ENCODE data around the gene MVB12B.
A peak's percentile ranks its signal among the peaks of the same experiment; 100 is the strongest.

The MVB12B gene

GRCh38 chr9:126320158-126320922 lies 6.3 kb upstream of the MVB12B start:
- H3K4me3 ChIP-seq (replicated peaks; ENCODE audit: low read depth, low read length): no peak overlapping the region
- no peak for TF ChIP-seq CTCF (IDR thresholded peaks at IDR 0.05; ENCODE audit: low read depth, low read length, missing control alignments)
- no peak for DNase-seq (ENCODE audit: extremely low read depth, low read depth)

GRCh38 chr9:126321742-126322141 lies 4.9 kb upstream of the MVB12B start:
- no peak overlapping the region for H3K4me3 ChIP-seq (replicated peaks; ENCODE audit: low read depth, low read length)
- DNase-seq (ENCODE audit: extremely low read depth, low read depth): no peak
- no peak for TF ChIP-seq CTCF (IDR thresholded peaks at IDR 0.05; ENCODE audit: low read depth, low read length, missing control alignments)

- DNase-seq (ENCODE audit: extremely low read depth, low read depth): no peak
- H3K4me3 ChIP-seq (replicated peaks; ENCODE audit: low read depth, low read length): peak overlapping the region; percentile 41
- TF ChIP-seq CTCF (IDR thresholded peaks at IDR 0.05; ENCODE audit: low read depth, low read length, missing control alignments): no peak
Observed at GRCh38 chr9:126325821-126326220, 808 bp upstream of the MVB12B start.

GRCh38 chr9:126327006-126327713 lies 531 bp downstream of the MVB12B start:
- no peak for TF ChIP-seq CTCF (IDR thresholded peaks at IDR 0.05; ENCODE audit: low read depth, low read length, missing control alignments)
- H3K4me3 ChIP-seq (replicated peaks; ENCODE audit: low read depth, low read length): peak overlapping the region; percentile 50
- DNase-seq (ENCODE audit: extremely low read depth, low read depth): no peak

- no peak for TF ChIP-seq CTCF (IDR thresholded peaks at IDR 0.05; ENCODE audit: low read depth, low read length, missing control alignments)
- DNase-seq (ENCODE audit: extremely low read depth, low read depth): no peak
- H3K4me3 ChIP-seq (replicated peaks; ENCODE audit: low read depth, low read length): peak overlapping the region; percentile 50
Observed at GRCh38 chr9:126327714-126328185, 1.1 kb downstream of the MVB12B start.

GRCh38 chr9:126328407-126328806 lies 1.8 kb downstream of the MVB12B start:
- H3K4me3 ChIP-seq (replicated peaks; ENCODE audit: low read depth, low read length): no peak overlapping the region
- DNase-seq (ENCODE audit: extremely low read depth, low read depth): no peak
- TF ChIP-seq CTCF (IDR thresholded peaks at IDR 0.05; ENCODE audit: low read depth, low read length, missing control alignments): no peak

Data from HFF-Myc (cell line).